Neural progenitor cell (in vitro differentiated cells): Measurements from ENCODE around the gene FAM174C.

Experiments
- EZH2 ChIP-seq: fragments of 200-600 bp; sonication (generic); IDR thresholded peaks from 2 replicates; pipeline ENCODE4 v1.6.1; 2017; ENCODE audit warnings: antibody characterized with exemption, mild to moderate bottlenecking, moderate library complexity
- TF ChIP-seq, protein P1 (sequence below): fragments of 200-600 bp; sonication (generic); IDR thresholded peaks from 2 replicates; pipeline ENCODE4 v1.5.1; 2017; ENCODE audit warnings: antibody characterized with exemption, mild to moderate bottlenecking

DNA sequence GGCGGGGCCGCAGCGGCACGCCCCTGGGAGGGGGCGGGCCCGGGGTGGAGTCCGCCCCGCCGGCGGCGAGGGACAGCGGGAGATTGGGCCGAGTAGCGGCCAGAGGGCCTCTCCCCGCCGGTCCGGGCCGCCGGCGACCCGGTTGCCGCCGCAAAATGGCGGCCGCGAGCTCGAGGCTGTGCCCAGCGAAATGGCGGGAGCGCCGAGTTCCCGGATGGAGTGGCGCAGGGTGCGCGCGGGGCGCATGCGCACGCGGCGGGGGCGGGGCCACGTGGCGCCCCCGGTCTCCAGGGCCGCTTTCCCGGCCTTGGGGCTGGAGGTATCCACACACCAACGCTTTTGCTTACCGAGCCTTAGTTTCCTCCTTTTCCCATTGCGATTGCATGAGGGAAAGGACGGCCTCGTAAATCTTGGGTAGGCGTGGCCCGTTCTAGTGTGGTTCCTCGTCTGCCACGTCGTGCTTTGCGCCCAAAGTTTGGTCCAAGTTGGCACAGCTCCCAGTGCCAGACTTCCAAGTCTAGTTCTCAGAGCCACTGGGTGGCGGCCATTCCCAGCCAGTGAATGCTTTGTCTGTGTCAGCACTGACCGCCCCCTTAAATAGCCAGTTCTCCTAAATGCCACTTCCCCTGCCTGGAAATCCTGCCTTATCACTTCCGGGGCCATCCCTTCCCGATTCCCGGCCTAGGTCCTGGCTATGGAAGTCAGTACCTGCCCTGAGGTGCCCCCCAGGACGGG is 5.7 kb upstream of the FAM174C start:
- TF ChIP-seq EZH2, result no peak
- TF ChIP-seq, protein P1, sequence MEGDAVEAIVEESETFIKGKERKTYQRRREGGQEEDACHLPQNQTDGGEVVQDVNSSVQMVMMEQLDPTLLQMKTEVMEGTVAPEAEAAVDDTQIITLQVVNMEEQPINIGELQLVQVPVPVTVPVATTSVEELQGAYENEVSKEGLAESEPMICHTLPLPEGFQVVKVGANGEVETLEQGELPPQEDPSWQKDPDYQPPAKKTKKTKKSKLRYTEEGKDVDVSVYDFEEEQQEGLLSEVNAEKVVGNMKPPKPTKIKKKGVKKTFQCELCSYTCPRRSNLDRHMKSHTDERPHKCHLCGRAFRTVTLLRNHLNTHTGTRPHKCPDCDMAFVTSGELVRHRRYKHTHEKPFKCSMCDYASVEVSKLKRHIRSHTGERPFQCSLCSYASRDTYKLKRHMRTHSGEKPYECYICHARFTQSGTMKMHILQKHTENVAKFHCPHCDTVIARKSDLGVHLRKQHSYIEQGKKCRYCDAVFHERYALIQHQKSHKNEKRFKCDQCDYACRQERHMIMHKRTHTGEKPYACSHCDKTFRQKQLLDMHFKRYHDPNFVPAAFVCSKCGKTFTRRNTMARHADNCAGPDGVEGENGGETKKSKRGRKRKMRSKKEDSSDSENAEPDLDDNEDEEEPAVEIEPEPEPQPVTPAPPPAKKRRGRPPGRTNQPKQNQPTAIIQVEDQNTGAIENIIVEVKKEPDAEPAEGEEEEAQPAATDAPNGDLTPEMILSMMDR, result no peak
